Umbilical cord (tissue), 2 donors: Measurements from ENCODE around the gene ATF6B. TPM values are rescaled to one million over a fixed set of nuclear protein-coding genes. Genes with fewer than 3 reads are reported as not detected.

Experiments used
- DNase-seq: peaks from one replicate; pipeline ENCODE4 v3.0.0-alpha.2; 2015; ENCODE audit warnings: low spot score
- total RNA-seq: library from RNA; depleted of rRNA; stranded (reverse); fragments of >200 nt; gene quantifications from one replicate; pipeline ENCODE4 v1.2.3, GENCODE V29; 2014; ENCODE audit warnings: low replicate concordance; ENCODE audit not compliant: insufficient read depth

Gene ATF6B
- total RNA-seq, 1 donor from 2014 or later, result 14.4 TPM

DNA sequence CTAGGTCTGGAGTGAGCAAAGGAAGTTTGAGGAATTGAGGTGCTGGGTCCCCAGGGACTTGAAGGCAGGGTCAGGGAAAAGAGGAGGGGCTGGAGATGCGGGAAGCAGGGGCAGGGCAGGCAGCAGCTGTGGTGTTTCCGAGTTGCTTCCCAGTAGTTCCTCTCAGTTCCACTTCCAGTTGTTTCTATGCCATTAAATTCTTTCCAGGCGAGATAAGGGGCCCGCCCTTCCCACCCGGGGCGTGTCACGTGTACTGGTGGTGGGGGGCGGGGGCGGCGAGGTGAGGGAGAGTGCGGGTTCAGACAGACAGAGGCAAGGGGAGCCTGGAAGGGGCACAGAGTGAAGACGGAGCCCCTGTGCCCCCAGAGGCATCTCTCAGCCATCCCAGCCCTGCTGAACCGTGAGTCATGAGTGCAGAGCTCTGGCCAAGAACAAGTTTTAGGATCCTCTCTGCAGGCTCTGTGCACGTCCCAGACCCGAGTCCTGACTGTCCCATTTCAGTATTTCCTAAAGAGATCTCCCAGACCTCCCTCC, 19.9 kb downstream of the ATF6B start:
- DNase-seq, result peak; percentile 85

DNA sequence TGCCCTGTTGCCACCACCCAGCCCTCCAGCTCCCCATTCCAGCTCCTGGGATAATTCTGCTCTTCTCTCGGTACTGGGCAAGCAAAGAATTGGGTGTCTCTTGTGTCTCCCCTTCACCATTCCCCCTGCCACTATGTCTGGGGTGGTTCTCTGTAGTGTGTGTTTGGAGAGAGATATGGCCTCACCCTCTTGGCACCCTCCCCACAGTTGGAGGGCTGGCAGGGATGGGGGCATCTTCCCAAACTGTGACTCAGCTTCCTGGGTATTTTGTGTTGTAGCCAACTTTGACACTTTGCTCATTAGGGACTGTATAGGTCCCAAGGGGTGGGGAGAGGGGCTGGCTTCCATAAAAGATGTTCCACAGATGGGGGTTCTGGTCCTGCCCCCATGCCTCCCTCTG, 20.6 kb downstream of the ATF6B start:
- no peak for DNase-seq

DNA sequence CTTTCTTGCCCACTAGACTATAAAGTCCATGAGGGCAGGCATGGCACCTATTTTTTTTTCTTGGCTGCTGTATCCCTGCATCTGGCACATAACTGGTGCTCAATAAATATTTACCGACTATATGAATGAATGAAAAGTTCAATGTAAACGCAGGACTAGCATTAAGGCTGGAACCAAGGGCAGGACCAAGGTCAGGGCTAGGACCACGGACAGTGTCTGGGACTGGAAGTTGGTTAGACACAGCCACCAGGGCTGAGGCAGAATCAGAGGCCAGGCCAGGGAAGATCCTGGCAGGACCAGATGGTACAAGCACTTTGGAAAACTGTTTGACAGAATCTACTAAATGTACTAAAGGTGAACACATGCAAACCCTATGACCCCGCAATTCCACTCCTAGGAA, 22.6 kb downstream of the ATF6B start:
- no peak for DNase-seq

DNA sequence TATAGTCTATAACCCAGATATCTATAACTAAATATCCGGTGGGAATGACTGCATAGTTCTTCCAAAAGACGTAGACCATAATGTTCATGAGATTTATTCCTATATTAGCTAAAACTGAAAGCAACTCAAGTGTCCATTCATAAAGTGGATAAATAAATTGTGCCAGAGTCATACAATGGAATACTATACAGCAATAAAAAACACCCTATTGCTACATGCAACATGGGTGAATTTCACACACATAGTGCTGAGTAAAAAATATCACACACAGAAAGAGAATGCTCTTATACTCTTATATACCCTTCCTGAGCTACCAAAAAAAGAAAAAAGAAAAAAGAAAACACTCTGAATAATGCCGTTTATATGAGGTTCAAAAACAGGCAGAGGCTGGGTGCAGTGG, 25.8 kb downstream of the ATF6B start:
- no peak for DNase-seq

DNA sequence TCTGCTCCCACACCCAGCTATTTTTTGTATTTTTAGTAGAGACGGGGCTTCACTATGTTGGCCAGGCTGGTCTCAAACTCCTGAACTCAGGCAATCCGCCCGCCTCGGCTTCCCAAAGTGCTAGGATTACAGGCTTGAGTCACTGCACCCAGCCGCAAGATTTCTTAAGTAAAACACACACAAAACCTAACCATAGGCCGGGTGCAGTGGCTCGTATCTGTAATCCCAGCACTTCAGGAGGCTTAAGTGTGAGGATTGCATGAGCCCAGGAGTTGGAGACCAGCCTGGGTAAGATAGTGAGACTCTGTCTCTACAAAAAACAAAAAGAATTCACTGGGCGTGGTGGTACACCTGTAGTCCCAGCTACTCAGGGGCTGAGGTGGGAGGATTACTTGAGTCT, 27.8 kb downstream of the ATF6B start:
- peak; percentile 63 for DNase-seq

DNA sequence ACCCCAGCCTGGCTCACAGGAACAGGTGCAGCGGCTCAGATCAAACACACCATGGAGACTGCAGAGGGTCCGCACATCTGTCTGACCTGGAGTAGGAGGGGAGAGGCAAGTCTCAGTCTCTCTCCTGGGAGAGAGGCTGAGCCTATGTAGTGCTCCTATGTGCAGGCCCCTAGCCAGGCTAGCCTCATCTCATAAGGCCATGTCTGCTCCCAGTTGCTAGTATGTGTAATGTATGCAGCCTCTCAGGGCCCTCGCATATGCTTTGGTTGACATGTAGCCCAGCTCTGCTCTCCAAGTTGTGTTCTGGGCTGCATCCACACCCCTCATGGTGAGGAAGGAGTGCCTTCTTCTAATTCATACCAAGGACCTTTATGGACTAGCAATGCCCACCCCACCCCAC, 30.7 kb downstream of the ATF6B start:
- DNase-seq, result no peak

DNA sequence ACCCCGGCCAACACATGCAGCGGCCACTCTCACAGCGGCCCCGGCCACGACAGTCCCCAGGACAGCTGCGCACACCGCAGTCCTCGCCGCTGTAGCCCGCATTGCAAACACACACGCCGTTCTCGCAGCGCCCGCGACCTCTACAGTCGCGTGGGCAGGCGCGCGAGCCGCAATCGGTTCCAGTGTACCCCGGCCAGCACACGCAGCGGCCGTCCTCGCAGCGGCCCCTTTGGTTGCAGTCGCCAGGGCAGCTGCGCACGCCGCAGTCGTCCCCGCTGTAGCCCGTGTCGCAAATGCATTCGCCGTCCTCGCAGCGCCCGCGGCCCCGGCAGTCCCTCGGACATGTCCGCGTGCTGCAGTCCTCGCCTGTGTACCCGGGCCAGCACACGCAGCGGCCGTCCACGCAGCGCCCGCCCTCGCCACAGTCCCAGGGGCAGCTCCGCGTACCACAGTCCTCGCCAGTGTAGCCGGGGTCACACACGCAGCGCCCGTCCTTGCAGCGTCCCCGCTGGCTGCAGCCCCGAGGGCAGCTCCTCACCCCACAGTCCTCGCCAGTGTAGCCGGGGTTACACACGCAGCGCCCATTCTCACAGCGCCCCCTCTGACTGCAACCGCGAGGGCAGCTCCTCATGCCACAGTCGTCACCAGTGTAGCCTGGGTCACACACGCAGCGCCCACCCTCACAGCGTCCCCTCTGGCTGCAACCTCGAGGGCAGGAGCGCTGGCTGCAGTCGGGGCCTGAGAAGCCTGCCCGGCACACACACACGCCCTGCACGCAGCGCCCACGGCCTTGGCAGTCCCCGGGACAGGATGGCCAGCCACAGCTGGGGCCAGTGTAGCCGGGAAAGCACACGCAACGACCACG, 31.4 kb downstream of the ATF6B start:
- no peak for DNase-seq

DNA sequence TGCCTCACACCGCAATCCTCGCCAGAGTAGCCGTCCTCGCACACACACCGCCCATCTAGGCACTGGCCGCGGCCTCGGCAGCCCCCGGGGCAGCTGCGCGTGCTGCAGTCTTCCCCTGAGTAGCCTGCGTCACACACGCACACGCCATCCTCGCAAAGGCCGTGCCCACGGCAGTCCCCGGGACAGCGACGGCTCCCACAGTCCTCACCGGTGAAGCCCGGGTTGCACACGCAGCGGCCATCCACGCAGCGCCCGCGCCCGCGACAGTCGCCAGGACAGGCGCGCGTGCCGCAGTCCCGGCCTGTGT, 32.0 kb downstream of the ATF6B start:
- DNase-seq, result no peak

DNA sequence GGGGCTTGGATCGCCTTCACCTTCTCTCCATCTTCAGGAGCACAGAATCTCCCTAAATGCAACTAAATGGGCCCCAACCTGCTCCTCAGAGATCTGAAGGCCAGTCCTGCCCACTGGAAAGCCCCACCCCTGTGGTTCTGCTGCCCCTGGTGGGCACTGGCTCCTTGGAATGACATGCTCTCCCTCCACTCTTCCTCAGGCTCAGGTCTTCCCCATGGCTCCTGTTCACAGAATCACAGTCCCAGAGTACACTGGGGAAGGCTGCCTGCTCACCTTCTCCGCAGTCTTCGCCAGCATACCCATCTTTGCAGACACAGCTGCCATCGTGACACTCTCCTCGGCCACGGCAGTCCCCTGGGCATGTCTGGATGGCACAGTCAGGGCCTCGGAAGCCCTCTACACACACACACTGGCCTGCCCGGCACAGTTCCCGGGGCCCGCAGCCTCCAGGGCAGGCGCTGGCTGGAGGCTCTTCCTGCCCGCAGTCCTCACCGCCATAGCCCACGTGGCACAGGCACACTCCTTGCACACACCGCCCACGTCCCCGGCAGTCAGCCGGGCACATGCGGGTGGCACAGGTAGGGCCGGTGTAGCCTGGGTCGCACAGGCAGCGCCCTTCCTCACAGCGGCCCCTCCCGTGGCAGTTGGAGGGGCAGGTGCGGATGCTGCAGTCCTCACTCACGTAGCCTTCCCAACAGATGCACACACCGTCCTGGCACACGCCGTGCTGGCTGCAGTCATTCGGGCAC, 32.5 kb downstream of the ATF6B start:
- no peak for DNase-seq

DNA sequence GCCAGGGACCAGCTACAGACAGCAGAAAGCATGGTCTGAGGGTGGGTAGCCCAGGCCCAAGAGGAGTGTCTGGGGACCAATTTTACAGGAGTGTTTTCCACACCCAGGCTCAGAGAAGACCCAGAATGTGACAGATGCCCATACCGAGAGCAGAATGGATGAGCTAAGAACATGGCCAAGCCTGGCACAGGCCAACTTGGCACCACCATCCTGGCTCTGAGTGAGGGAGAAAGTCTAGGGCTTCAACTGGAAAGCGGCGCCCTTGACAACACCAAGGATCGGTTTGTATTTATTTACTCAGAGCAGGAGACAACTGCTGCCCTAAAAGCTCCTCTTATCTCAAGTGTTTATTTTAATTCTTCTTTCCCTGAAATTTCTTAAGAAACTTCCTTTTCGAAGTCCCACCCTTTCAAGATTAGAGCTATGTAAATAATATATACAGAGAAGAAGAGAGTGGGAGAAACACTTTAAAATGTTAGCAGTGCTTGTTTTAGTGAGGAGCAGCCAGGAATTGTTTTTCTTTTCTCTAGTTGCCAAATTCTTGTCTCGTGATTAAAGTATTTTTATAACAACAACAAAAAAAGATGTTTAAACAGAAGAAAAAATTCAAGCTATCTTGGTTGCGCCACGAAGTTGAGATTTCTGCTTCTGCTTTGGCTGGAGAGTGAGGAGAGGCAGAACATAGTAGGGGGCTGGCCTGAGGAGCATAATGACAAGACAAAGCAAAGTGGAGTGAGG, 35.1 kb downstream of the ATF6B start:
- no peak for DNase-seq

DNA sequence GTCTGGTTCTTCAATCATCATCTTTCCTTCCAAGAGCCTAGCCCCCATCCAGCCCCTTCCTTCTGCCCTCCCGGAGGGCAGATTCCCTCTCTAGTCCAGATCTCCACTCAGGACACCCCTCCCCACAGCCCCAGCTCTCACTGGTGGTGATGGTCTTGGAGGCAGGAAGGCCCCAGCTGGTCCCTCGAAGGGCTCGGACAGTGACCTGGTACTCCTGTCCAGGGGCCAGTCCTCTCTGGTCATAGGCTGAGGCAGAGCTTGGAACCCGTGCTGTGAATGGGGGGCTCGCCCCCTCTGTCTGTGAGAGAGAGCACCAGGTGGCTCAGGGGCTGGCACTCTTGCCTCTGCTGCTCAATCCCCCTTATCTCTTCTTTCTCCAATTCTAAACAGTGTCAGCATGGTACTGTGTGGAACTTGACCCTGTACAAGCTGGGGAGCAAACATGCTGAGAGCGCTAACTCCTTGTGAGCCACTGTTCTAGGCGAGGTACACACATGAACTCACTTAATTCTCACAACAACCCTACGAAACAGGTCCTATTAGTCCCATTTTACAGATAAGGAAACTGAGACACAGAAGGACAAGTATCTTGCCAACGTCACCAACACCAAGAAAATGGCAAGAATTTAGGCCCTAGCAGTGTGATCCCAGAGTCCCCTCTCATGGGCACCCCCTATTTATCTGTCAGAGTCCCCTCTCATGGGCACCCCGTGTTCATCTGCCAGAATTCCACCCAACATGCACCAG, 38.8 kb downstream of the ATF6B start:
- no peak for DNase-seq

DNA sequence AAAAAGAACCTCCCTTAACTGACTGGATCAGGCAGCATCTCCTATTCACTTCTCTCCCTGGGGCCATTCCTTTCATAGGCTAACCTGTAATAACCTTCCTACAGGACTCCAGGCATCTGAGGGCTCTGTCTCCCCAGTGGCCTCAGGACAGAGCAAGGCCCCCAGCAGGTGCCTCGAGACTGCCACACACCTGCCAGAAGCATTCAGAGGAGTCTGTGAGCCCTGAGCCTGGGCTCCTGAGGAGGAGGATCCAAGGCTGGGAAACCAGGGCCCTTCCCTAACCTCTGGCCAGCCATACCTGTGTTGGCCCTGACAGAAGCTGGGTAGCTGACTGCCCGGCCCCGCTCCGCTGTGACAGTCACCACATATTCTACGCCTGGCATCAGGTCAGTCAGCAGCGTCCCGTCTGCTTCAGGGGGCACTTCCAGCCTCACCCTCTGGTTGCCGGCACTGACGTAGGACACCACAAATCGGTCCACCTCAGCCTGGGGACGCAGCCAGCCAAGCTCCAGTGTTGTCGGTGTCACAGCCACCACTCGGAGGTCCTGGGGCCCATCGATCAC, 39.5 kb downstream of the ATF6B start:
- no peak for DNase-seq

DNA sequence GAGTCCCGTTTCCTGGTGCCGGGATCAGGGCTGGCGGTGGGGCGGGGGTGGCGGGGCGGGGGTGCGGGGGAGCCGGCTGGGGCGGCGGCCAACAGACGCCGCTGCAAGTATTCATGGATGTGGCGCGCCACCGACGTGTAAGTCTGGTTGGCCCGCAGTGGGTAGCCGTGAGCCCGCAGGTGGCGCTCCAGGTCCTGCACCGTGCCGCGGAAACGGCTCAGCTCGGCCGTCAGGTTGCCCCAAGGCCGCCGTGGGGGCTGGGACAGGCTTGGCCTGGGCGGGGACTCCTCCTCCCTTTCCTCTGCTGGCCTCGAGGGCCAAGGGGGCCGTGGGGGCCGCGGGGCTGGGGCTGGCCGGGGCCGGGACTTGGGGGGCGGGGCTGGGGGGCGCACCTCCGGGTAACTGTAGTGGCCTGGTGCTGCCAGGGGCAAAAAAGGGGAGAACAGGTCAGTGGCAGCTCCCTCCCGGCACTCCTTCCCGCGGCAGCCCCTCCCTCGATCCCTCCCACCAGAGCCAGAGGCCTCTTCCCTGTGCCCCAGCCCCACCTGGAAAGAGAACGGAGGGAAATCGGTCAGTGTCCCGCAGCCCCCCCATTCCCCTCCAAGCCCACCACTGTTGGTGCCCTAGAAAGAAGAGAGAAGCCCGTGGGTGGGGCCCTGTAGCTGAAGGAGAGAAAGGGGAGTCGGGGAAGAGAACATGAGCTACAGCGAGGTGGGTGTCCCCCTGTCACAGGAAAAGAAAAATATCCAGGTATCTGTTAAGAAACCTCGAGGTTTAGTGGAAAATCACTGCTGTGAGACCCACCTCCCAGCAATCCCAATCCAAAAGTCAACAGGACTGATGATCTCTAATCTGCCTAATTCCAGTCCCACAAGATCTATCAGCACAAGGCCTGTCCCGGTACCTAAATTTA, 40.2 kb downstream of the ATF6B start:
- DNase-seq, result peak; percentile 52

DNA sequence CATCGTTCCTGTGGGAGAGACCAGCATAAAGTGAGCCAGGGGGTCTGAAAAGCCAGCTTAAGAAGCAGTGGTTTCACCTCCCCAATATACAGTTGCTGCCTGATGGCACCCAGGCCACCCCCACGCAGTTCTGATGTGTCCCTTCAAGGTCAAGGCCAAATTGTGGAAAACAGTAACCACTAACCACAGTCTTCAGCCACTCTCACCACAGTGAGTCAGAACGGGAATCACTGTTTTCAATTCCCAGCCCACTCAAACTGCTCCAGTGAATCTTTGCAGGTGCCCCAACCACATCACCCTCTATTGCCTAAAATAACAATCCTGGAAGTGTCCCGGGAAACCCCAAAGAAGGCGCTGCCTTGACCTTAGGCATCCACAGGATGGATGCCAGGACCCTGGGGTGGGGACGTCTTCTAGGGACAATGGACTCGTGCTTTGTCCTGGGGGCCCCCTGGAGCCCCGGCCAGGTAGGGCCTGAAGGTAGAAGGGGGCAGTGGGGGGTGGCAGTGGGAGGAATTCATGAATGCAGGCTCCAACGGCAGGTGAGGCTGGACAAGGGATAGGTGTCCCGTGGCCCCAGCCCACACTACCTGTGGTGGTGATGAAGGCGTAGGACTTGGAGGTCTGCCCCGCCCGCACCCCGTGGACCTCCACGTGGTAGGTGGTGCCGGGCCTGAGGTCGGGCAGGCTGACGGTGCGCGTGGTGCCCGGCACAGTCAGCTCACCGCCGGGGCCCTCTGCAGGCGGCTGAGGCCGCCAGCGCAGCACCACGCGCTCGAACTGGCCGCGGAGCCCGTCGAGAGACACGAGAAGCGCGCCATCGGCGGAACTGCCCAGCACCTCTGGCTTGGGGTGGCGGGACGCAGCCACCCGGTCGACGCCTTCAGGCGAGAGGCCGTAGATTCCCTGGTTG, 41.1 kb downstream of the ATF6B start:
- DNase-seq, result no peak

DNA sequence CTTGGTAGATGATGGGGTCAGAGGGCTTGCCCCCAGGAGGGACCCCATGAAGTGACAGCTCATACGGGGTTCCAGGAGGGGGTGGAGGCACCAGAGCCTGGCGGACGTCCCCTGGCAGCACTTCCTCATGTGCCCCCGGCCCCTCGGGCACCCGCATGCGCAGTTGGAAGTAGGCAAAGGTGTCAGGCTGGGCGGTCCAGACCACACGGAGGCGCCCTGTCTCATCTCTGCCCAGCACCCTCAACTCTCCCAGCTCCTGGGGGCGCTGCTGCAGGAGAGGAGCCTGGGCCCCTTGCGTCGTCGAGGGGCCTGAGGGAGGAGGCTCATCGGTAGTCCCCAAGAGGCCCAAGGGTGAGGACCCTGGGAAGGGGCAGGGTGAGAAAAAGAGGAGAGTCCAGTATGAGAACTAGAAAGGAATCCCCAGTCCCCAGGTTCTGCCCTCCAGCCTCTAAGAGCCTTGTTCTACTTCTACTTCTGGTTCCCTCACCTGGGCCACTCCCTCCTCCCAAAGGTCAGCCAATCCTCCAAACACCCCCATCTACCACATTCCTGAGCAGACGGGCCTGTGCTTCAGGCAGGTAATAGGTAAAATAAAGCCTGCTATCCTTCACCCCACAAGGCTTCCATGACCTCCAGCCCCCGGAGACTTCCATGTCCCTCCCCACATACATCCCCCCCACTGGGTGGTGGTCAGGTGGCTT, 42.1 kb downstream of the ATF6B start:
- no peak for DNase-seq

DNA sequence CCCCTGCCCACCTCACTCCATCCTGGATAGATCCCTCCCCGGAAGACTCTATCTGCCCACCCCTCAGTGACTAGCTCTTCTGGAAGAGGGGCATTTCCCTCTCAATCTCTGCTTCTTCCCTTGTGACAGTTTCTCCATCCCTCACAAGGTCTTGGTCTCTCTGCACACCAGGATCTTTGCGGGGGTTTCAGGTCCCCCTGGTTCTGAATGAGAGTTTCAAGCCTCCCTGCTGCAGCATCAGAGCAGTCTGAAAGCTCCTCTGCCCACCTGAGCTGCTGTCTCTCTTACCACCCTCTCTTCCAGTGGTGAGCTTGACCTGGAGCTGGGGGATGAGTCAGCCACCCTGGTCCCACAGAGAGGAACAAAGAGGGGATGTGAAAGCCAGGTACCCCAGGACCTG, 43.3 kb downstream of the ATF6B start:
- DNase-seq, result no peak

DNA sequence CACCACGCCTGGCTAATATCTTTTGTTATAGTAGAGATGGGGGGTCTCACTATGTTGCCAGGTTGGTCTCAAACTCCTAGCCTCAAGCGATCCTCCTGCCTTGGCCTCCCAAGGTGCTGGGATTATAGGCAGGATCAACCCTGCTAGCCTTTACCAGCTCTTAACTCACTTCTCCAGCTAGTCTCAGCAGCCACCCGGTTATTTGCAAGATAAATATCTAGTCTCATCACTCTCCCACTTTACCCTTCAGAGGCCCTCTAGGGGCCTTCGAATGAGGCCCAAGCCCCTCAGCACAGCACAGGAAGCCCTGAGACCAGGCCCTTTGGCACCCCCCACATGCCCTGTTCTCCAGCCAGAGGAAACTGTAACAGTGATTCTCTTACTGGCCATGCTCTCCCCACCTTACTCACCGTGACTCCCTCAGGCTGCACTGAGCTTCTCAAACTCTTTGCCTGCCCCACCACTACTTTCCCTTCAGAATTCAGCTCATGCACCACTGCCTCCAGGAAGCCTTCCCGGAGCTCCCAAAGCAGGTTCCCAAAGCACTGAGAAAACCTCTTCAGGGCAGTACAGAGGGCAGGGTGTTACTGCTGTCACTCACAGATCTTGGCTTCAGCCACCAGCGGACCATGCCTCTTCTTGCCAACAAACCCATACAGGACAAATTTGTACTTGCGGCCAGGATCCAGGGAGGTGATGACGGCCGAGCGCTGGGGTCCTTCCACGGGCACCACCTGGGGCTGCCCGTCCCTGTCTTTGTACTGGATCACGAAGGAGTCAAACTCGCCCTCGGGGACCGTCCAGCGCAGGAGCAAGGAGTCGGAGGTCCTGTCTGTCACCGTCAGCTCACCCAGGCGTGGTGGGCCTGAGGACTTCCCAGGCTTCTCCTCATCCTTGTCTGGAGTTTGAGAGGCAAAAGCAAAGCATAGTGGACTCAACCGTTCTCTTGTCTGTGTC, 44.0 kb downstream of the ATF6B start:
- no peak for DNase-seq
